MM.1S (cell line): ENCODE results near the gene TOP2A.

Experiments
- CTCF ChIP-seq: fragments of 300-600 bp; sonication (generic); IDR thresholded peaks from 2 replicates; pipeline ENCODE4 v1.5.1; 2016; ENCODE audit warnings: antibody characterized with exemption, low read length, mixed read lengths
- EZH2phosphoT487 ChIP-seq: fragments of 300-600 bp; sonication (generic); IDR thresholded peaks from 2 replicates; pipeline ENCODE4 v1.6.1; 2018; ENCODE audit warnings: antibody characterized with exemption, low read length

- peak; percentile 88 for TF ChIP-seq CTCF
- no peak for TF ChIP-seq EZH2phosphoT487
Measured at GRCh38 chr17:40362696-40363110, 55.0 kb downstream of the TOP2A start.
